BLaER1 (cell line): Measurements from ENCODE around the gene ERICH4.
A peak's percentile ranks its signal among the peaks of the same experiment; 100 is the strongest.

Experiments used
- H3K27ac ChIP-seq: shearing (Covaris generic); formaldehyde crosslinking; 2 replicates; pipeline ENCODE4 v1.8.1; 2022
- H3K27me3 ChIP-seq: shearing (Covaris generic); formaldehyde crosslinking; 2 replicates; pipeline ENCODE4 v1.8.1; 2022
- H3K36me3 ChIP-seq: shearing (Covaris generic); formaldehyde crosslinking; 2 replicates; pipeline ENCODE4 v1.8.1; 2022
- H3K4me1 ChIP-seq: shearing (Covaris generic); formaldehyde crosslinking; 2 replicates; pipeline ENCODE4 v1.8.1; 2022
- H3K4me2 ChIP-seq: shearing (Covaris generic); formaldehyde crosslinking; 2 replicates; pipeline ENCODE4 v1.8.1; 2022
- H3K4me3 ChIP-seq: shearing (Covaris generic); formaldehyde crosslinking; 2 replicates; pipeline ENCODE4 v1.8.1; 2022
- H3K9ac ChIP-seq: shearing (Covaris generic); formaldehyde crosslinking; 2 replicates; pipeline ENCODE4 v1.8.1; 2022
- H3K9me3 ChIP-seq: shearing (Covaris generic); formaldehyde crosslinking; 2 replicates; pipeline ENCODE4 v1.8.1; 2022
- H4K20me1 ChIP-seq: shearing (Covaris generic); formaldehyde crosslinking; 2 replicates; pipeline ENCODE4 v1.8.1; 2022
- Cebpa-rat ChIP-seq: shearing (Covaris generic); IDR thresholded peaks from 2 replicates; pipeline ENCODE4 v1.8.1; 2022

ERICH4 gene

DNA sequence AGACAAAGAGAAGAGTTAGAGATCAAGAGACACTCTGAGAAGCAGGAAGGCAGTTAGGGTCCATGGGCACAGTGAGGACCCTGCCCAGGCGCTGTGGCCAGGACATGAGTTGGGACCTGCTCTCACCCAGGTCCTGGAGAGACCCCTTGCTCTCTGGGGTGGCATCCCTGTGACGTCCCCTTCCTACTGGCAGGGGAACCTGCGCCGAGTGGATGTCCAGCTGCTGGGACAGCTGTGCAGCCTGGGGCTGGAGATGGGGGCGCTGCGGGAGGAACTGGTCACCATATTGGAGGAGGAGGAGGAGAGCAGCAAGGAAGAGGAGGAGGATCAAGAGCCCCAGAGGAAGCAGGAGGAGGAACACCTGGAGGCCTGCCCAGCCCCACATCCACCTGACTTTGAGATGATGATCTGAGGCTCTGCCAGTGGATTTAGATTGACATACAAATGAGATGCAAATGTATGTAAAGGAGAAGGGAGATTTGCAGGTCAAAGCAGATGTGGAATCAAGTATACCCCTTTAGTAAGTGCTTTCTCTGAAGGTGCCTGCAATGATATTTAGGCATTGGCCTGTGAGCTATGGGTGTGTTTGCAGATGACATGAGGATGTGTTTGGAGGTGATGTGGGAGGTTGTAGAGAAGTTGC lies 978 bp downstream of the ERICH4 start:
- H3K9ac ChIP-seq, result no peak overlapping the region
- H3K4me3 ChIP-seq, result no peak overlapping the region
- no peak for TF ChIP-seq Cebpa-rat
- H3K36me3 ChIP-seq, result no peaks in the 10 kb centered on the region
- no peaks in the 10 kb centered on the region for H3K27me3 ChIP-seq
- H3K4me2 ChIP-seq, result no peak overlapping the region
- no peaks in the 10 kb centered on the region for H3K9me3 ChIP-seq
- H3K27ac ChIP-seq, result no peak overlapping the region
- peaks cover 15% of the 10 kb centered on the region for H3K4me1 ChIP-seq
- no peaks in the 10 kb centered on the region for H4K20me1 ChIP-seq

DNA sequence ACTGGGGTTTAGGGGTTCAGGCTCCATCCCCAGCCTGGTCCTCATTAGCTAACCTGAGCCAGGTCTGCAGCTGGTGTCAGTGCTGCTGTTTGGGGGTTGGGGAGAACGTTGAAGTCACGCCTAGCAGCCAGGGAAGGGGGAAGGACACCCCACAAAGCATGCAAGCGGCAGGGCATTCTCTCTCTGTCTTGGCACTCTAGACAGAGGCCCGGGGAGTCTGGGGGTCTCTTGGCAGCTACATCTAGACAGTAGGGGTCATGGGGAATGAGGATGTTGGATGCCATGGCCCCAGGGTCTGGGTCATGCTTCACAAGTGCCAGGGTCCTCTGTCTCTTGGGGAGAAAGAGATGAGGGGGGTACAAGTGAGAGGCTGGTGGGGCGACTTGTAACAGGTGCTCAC lies 2.6 kb downstream of the ERICH4 start:
- 0 out of 2 replicates have a peak, but pooled peaks cover 11% of the 10 kb centered on the region for H3K4me1 ChIP-seq
- no peak overlapping the region for H3K4me2 ChIP-seq
- H3K9ac ChIP-seq, result no peak overlapping the region
- no peaks in the 10 kb centered on the region for H3K36me3 ChIP-seq
- H3K9me3 ChIP-seq, result no peaks in the 10 kb centered on the region
- no peak for TF ChIP-seq Cebpa-rat
- no peaks in the 10 kb centered on the region for H3K27me3 ChIP-seq
- H3K4me3 ChIP-seq, result no peak overlapping the region
- no peak overlapping the region for H3K27ac ChIP-seq
- H4K20me1 ChIP-seq, result no peaks in the 10 kb centered on the region

DNA sequence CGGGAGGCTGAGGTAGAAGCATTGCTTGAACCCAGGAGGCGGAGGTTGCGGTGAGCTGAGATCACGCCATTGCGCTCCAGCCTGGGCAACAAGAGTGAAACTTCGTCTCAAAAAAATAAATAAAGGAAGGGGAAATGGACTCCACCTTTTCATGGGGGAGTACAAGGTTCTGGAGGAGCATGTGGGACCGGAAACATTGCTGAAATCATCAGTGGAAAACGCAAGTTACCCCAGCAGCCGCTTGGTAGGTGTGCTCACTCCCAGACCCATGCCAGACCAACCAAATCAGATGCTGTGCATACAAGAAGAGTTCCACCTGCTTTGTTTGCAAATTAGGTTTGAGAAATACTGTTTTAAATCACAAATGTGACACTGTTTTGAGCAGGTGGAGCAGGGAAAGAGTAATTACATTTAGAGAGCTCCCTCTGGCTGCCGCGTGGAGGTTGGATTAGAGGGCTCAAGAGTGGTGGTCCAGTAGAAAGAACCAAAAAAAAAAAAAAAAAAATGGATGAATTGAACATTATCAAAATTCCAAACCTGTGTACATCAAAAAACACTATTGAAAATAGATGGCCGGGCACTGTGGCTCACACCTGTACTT lies 4.9 kb downstream of the ERICH4 start:
- H3K9me3 ChIP-seq, result no peaks in the 10 kb centered on the region
- H3K9ac ChIP-seq, result no peak overlapping the region
- no peaks in the 10 kb centered on the region for H3K27me3 ChIP-seq
- no peaks in the 10 kb centered on the region for H3K36me3 ChIP-seq
- no peak overlapping the region for H3K4me2 ChIP-seq
- no peak for TF ChIP-seq Cebpa-rat
- H4K20me1 ChIP-seq, result no peaks in the 10 kb centered on the region
- 0 out of 2 replicates have a peak, but pooled peaks cover 9% of the 10 kb centered on the region for H3K4me1 ChIP-seq
- H3K4me3 ChIP-seq, result no peak overlapping the region
- H3K27ac ChIP-seq, result no peak overlapping the region

DNA sequence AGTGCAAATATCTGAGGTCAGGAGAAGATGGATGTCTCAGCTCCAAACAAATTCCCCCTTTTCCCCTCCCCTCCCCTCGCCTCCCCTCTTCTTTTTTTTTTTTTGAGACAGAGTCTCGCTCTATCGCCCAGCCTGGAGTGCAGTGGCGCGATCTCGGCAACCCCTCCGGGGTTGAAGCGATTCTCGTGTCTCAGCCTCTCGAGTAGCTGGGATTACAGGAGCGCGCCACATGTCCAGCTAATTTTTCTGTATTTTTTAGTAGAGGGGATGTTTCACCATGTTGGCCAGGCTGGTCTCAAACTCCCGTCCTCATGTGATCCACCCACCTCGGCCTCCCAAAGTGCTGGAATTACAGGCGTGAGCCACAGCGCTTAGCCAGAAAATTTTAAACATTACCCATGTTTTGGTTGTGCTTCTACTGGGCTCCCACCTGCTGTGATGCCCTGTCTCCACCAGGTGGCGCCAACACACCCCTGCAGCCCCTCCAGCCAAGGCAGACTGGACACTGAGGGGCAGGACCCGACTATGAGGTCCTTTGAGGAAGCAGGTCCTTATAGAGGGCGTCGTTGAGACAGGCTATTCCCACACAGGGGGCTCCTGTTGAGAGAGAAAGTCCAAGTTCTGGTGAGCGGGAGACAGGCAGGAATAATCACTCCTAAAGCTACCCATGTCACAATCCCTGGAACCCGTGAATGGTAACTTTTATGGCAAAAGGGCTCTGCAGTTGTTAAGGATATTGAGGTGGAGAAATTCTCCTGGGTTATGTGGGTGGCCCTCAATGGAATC lies 6.3 kb downstream of the ERICH4 start:
- Histone ChIP-seq H3K27ac (no peak overlapping the region), H3K9me3 (no peaks in the 10 kb centered on the region), H3K36me3 (no peaks in the 10 kb centered on the region), H4K20me1 (no peaks in the 10 kb centered on the region), H3K9ac (peak overlapping the region; percentile 61; the same call in 1 of the 2 replicates), H3K4me3 (peak overlapping the region; percentile 51), H3K4me1 (0 out of 2 replicates have a peak, but pooled peaks cover 4% of the 10 kb centered on the region), H3K4me2 (peak overlapping the region; percentile 80), H3K27me3 (no peaks in the 10 kb centered on the region)
- TF ChIP-seq Cebpa-rat, result no peak

DNA sequence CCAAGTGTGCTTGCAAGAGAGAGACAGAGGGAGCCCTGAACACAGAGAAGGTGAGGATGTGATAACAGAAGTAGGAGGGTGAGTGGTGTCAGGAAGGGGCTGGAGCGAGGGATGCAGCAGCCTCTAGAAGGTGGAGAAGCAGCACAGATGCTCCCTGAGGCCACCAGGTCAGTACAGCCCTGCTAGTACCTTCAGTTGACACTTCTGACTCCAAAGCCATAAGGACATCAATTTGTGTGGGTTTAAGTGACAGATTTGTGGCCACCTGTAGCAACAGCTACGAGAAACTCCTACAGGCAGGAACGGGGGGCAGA lies 6.9 kb downstream of the ERICH4 start:
- H3K4me2 ChIP-seq, result peak overlapping the region; percentile 80; the same call in 1 of the 2 replicates
- H3K9me3 ChIP-seq, result no peaks in the 10 kb centered on the region
- H3K27me3 ChIP-seq, result no peaks in the 10 kb centered on the region
- H4K20me1 ChIP-seq, result no peaks in the 10 kb centered on the region
- H3K36me3 ChIP-seq, result no peaks in the 10 kb centered on the region
- H3K27ac ChIP-seq, result no peak overlapping the region
- H3K4me1 ChIP-seq, result 0 out of 2 replicates have a peak, but pooled peaks cover 4% of the 10 kb centered on the region
- H3K9ac ChIP-seq, result no peak overlapping the region
- H3K4me3 ChIP-seq, result no peak overlapping the region
- TF ChIP-seq Cebpa-rat, result no peak

DNA sequence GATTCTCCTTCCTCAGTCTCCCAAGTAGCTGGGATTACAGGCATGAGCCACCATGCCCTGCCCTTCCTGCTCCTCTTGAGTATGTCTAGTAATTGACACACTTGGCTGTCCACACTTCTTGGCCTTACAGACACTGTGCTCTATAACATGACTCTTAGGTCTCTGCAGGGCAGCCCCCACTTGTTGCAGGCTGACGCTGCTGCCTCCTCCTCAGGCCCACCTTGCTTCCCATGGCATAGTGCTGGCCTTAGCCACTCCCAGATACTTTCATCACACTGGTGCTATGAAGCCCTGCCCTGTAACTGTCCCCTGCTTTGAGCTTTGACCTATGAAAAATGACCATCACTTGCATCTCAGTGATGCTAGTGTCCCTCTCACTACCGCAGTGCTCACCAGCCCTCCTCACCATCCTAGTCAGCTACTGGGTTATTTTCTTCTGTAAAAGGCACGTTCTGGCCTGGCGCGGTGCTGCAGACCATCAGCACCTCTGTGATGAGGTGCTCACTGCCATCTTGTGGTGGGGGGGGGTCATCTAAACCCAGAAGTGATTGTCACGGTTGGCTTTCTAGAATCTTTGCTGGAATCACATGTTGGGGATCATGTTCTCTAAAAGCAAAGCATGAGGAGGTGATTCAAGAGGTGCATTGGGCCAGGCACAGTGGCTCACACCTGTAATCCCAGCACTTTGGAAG lies 9.8 kb downstream of the ERICH4 start:
- Histone ChIP-seq H3K4me1 (0 out of 2 replicates have a peak, but pooled peaks cover 4% of the 10 kb centered on the region), H3K27me3 (no peaks in the 10 kb centered on the region), H3K36me3 (no peaks in the 10 kb centered on the region), H3K9me3 (no peaks in the 10 kb centered on the region), H3K27ac (no peak overlapping the region), H3K9ac (no peak overlapping the region), H3K4me3 (no peak overlapping the region), H3K4me2 (no peak overlapping the region), H4K20me1 (no peaks in the 10 kb centered on the region)
- no peak for TF ChIP-seq Cebpa-rat

DNA sequence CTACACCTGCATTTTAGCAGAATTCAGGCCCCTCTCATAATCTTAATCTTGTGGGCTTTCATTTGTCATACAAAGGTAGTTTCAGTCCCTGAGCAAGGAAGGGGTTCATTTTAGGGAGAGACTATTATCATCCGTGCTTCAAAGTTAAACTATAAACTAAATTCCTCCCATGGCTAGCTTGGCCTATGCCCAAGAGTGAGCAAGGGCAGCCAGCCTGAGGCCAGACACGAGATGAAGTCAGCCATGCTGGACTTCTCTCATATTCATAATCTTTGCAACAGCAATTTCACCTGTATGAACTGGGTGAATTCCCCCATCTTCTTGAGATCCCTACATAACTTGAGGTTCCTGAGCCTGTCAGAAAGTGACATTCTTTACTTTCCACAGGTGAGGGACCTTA lies 13.0 kb downstream of the ERICH4 start:
- no peak for TF ChIP-seq Cebpa-rat
- H3K27ac ChIP-seq, result no peak overlapping the region
- H3K36me3 ChIP-seq, result no peaks in the 10 kb centered on the region
- no peaks in the 10 kb centered on the region for H3K27me3 ChIP-seq
- no peaks in the 10 kb centered on the region for H3K9me3 ChIP-seq
- no peak overlapping the region for H3K4me2 ChIP-seq
- H4K20me1 ChIP-seq, result no peaks in the 10 kb centered on the region
- no peak overlapping the region for H3K4me3 ChIP-seq
- no peak overlapping the region for H3K9ac ChIP-seq
- H3K4me1 ChIP-seq, result no peaks in the 10 kb centered on the region

DNA sequence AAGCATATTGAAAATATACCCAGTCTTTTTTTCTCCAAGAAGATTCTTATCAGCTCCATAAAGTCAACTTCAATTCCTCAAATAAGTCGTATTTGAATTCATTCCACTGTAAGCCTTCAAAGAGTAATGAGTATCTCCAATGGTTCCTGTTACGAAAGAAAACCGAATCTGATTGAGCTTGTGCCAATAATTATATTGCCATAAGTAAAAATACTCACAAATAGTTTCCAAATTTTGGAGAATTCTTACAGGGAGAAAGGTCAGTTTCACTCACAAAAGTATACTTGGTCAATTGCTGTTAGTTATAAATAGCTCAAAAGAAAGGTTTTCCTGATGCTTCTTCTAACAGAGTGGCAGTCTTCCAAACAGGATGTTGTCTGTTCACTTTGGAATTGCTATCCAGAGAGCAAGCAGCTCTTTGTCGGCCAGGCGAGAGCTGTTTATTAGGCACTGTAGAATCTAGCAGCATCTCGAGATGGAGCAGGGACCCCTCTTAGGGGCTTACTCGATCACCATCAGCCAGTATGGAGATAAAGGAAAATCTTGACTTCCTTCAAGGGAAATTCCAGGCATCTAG lies 13.5 kb downstream of the ERICH4 start:
- Histone ChIP-seq H4K20me1 (no peaks in the 10 kb centered on the region), H3K27me3 (no peaks in the 10 kb centered on the region), H3K4me2 (no peak overlapping the region), H3K4me3 (no peak overlapping the region), H3K27ac (no peak overlapping the region), H3K4me1 (no peaks in the 10 kb centered on the region), H3K36me3 (no peaks in the 10 kb centered on the region), H3K9ac (no peak overlapping the region), H3K9me3 (no peaks in the 10 kb centered on the region)
- TF ChIP-seq Cebpa-rat, result no peak

DNA sequence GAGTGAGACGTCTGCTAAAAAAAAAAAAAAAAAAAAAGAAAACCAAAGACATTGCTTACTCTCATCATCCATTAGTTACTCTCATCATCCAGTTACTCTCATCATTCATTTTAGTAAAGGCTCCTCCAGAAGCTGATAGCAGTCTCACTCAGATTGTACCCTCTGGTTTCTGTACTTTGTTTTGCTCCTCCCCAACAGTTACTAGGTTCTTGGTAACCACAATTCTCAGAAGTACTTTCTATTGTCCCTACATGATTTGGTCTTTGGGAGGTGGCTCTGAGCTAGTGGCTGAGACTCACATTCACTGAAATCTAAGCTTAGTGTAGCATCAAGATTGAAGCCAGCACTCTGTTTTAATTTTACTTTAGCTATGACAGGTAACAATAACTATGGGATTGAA lies 14.3 kb downstream of the ERICH4 start:
- Histone ChIP-seq H3K4me1 (no peaks in the 10 kb centered on the region), H4K20me1 (no peaks in the 10 kb centered on the region), H3K4me3 (no peak overlapping the region), H3K9me3 (peaks cover under 1% of the 10 kb centered on the region), H3K36me3 (no peaks in the 10 kb centered on the region), H3K4me2 (no peak overlapping the region), H3K27me3 (no peaks in the 10 kb centered on the region), H3K27ac (no peak overlapping the region), H3K9ac (no peak overlapping the region)
- TF ChIP-seq Cebpa-rat, result no peak
